Measurements from ENCODE around the gene POC1A.

POC1A gene

GRCh38 chr3:52188556-52188955, 34.3 kb upstream of the POC1A start:
- peaks cover 0 to 21% (median 13%) of the 10 kb centered on the region in 4 donors for H3K4me1 ChIP-seq
- TF ChIP-seq, protein P1, sequence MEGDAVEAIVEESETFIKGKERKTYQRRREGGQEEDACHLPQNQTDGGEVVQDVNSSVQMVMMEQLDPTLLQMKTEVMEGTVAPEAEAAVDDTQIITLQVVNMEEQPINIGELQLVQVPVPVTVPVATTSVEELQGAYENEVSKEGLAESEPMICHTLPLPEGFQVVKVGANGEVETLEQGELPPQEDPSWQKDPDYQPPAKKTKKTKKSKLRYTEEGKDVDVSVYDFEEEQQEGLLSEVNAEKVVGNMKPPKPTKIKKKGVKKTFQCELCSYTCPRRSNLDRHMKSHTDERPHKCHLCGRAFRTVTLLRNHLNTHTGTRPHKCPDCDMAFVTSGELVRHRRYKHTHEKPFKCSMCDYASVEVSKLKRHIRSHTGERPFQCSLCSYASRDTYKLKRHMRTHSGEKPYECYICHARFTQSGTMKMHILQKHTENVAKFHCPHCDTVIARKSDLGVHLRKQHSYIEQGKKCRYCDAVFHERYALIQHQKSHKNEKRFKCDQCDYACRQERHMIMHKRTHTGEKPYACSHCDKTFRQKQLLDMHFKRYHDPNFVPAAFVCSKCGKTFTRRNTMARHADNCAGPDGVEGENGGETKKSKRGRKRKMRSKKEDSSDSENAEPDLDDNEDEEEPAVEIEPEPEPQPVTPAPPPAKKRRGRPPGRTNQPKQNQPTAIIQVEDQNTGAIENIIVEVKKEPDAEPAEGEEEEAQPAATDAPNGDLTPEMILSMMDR (IDR thresholded peaks at IDR 0.05) = no peak
- H3K27ac ChIP-seq = no peak overlapping the region
- DNase-seq = no peak
- H3K9me3 ChIP-seq = no peaks in the 10 kb centered on the region
- H3K27me3 ChIP-seq = no peaks in the 10 kb centered on the region
- intact Hi-C loops (cut with DNase I; ENCODE audit: low total_unique reads) = no loop called here
- H3K4me3 ChIP-seq = no peak overlapping the region
- no peaks in the 10 kb centered on the region for H3K36me3 ChIP-seq

DNA sequence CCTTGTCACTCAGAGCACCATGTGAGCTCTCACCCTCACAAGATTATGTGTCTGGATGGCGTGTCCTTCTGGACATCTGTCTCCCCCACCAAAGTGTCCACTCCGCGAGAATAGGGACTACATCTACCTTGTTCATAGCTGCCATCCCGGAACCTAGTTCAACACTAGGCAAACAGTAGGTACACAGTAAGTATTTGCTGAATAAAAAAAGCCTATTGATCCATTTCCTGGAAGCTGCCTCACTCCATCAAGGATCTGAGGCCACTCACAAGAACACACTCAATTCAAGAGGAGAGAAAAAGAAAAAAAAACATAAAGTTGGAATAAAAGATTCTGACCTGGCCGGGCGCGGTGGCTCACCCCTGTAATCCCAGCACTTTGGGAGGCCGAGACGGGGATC, 32.5 kb upstream of the POC1A start:
- Histone ChIP-seq H3K27ac (no peak overlapping the region), H3K4me3 (no peak overlapping the region), H3K27me3 (no peaks in the 10 kb centered on the region), H3K9me3 (no peaks in the 10 kb centered on the region), H3K36me3 (no peaks in the 10 kb centered on the region), H3K4me1 (peaks cover 0 to 14% (median 13%) of the 10 kb centered on the region in 4 donors)
- TF ChIP-seq, protein P1 (IDR thresholded peaks at IDR 0.05) = no peak
- DNase-seq = no peak
- intact Hi-C loops (cut with DNase I; ENCODE audit: low total_unique reads) = no loop called here

DNA sequence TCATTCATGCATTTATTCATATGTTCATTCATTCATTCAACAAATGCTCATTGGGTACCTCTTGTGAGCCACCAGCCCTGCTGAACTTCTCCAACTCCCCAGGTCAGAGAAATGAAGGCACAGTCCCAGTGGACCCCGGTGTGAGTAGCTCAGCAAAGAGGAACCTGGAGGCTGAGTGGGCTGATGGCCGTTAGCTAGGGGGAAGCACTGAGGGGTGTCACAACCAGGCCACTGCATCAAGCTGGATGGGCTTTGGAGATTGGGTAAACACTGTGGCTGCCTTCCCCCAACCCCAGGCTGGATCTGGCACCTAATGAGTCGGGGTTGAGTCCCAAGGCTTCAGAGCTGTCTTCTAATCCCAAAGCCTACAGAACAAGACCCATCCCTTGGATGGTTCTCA, 31.6 kb upstream of the POC1A start:
- Histone ChIP-seq H3K9me3 (no peaks in the 10 kb centered on the region), H3K27me3 (no peaks in the 10 kb centered on the region), H3K36me3 (no peaks in the 10 kb centered on the region), H3K4me1 (peaks cover 0 to 12% (median 11%) of the 10 kb centered on the region in 4 donors), H3K4me3 (no peak overlapping the region), H3K27ac (no peak overlapping the region)
- intact Hi-C loops (cut with DNase I; ENCODE audit: low total_unique reads) = no loop called here
- TF ChIP-seq, protein P1 (IDR thresholded peaks at IDR 0.05) = no peak
- DNase-seq = no peak

- Histone ChIP-seq H3K27me3 (no peaks in the 10 kb centered on the region), H3K9me3 (no peaks in the 10 kb centered on the region), H3K4me1 (peaks cover 0 to 7% (median 6%) of the 10 kb centered on the region in 4 donors), H3K4me3 (no peak overlapping the region), H3K27ac (no peak overlapping the region), H3K36me3 (no peaks in the 10 kb centered on the region)
- TF ChIP-seq, protein P1 (IDR thresholded peaks at IDR 0.05) = no peak
- DNase-seq = no peak
- intact Hi-C loops (cut with DNase I; ENCODE audit: low total_unique reads) = no loop called here
These were observed 31.1 kb upstream of the POC1A start for GRCh38 chr3:52185311-52185710.

DNA sequence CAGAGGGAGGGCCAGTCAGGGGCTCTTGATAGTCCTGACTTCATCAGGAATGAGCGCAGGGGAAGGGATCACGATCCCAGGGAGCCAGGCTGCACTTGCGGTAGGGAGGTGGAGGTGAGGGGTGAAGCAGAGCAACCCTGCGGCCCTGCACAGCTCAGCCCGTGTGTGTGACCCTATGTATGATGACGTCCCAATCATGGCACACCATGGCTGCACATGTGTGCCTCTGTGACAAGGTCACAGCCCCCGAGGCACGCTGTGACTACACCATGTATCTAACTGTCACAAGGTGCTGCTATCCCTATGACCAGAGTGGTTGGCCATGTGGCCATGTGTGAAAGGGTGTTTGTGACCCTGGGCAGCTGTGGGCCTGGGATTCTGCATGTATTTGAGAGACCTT, 30.5 kb upstream of the POC1A start:
- no peaks in the 10 kb centered on the region for H3K27me3 ChIP-seq
- no peak overlapping the region for H3K4me3 ChIP-seq
- TF ChIP-seq, protein P1 (IDR thresholded peaks at IDR 0.05) = no peak
- H3K9me3 ChIP-seq = no peaks in the 10 kb centered on the region
- H3K27ac ChIP-seq = no peak overlapping the region
- H3K36me3 ChIP-seq = no peaks in the 10 kb centered on the region
- H3K4me1 ChIP-seq = peaks cover 0 to 1% (median 0%) of the 10 kb centered on the region in 4 donors
- intact Hi-C loops (cut with DNase I; ENCODE audit: low total_unique reads) = no loop called here
- DNase-seq = no peak

Measured in tibial artery (tissue), 4 donors.